Measurements from ENCODE around the gene KRT76. TPM values are rescaled to one million over a fixed set of nuclear protein-coding genes. Genes with fewer than 3 reads are reported as not detected.

Gene KRT76
- total RNA-seq = not detected in 2 replicates

GRCh38 chr12:52776913-52777395 is at the start of gene KRT76:
Gene KRT76, minus strand, starts transcription at chr12:52777345. Its CDS starts 54 bp downstream, at chr12:52777291.

GRCh38 chr12:52813885-52814709 is 37.0 kb upstream of the KRT76 start, which contains the start of gene KRT4:
Gene KRT4, minus strand, starts transcription at chr12:52814116. Its CDS starts 58 bp downstream, at chr12:52814058.

GRCh38 chr12:52795694-52796428 is 18.7 kb upstream of the KRT76 start, which contains the start of gene KRT3:
Gene KRT3, minus strand, starts transcription at chr12:52796117. Its CDS starts 75 bp downstream, at chr12:52796042.

Other genes starting within 250 kb of the KRT76 start
- gene KRT71, start 224.2 kb downstream of the KRT76 start, total RNA-seq = not detected in 2 replicates
- gene KRT74, start 203.5 kb downstream of the KRT76 start, total RNA-seq = not detected in 2 replicates
- gene KRT72, start 175.9 kb downstream of the KRT76 start, total RNA-seq = not detected in 2 replicates
- not detected in 2 replicates for gene KRT73, start 158.8 kb downstream of the KRT76 start, total RNA-seq
- not detected in 2 replicates for gene KRT2, start 125.1 kb downstream of the KRT76 start, total RNA-seq
- not detected in 2 replicates for gene KRT1, start 96.9 kb downstream of the KRT76 start, total RNA-seq
- not detected in 2 replicates for gene KRT77, start 73.8 kb downstream of the KRT76 start, total RNA-seq
- gene KRT3, start 18.8 kb upstream of the KRT76 start, total RNA-seq = not detected in 2 replicates
- not detected in 2 replicates for gene KRT4, start 36.8 kb upstream of the KRT76 start, total RNA-seq
- not detected in 2 replicates for gene KRT79, start 57.0 kb upstream of the KRT76 start, total RNA-seq
- not detected in 2 replicates for gene KRT78, start 71.6 kb upstream of the KRT76 start, total RNA-seq
- 3.7 and 8.6 TPM in 2 replicates for gene KRT8, start 127.7 kb upstream of the KRT76 start, total RNA-seq
- 118 and 172 TPM in 2 replicates for gene KRT18, start 171.8 kb upstream of the KRT76 start, total RNA-seq
- gene EIF4B, start 229.1 kb upstream of the KRT76 start, total RNA-seq = 880 and 1,059 TPM in 2 replicates